Activated naive CD4-positive, alpha-beta T cell treated with anti-CD3 and anti-CD28 coated beads, Interleukin-2, amount 50 U/mL, for 72 hours (primary cell): Measurements from ENCODE around the gene TMEM45A. TPM values are rescaled to one million over a fixed set of nuclear protein-coding genes. Genes with fewer than 3 reads are reported as not detected.
"Not testable (repeated sequence)": the region's sequence is repeated elsewhere in the genome, so short reads cannot be mapped to it uniquely, and the experiment has no call there.

Experiments used
- ATAC-seq, 2 donors: fragments of 150-1000 bp; cut with Tn5 transposase; 2 replicates each; pipeline ENCODE4 v1.10.0; 2021; ENCODE audit warnings: mild to moderate bottlenecking in 2 of 2, moderate library complexity in 2 of 2
- DNase-seq, 2 donors: peaks; one replicate each; pipeline ENCODE4 v3.0.0; 2021 to 2022; ENCODE audit warnings: low spot score in 2 of 2
- H3K27ac Mint-ChIP-seq, 2 donors: one replicate each; pipeline ENCODE4 v1.8.0; 2022; ENCODE audit warnings: mild to moderate bottlenecking in 2 of 2, mixed read lengths in 2 of 2
- H3K36me3 Mint-ChIP-seq, 2 donors: one replicate each; pipeline ENCODE4 v1.8.0; 2022; ENCODE audit warnings: mixed read lengths in 2 of 2
- H3K9me3 Mint-ChIP-seq, 2 donors: one replicate each; pipeline ENCODE4 v1.8.0; 2022; ENCODE audit warnings: mixed read lengths in 2 of 2
- total RNA-seq, 2 donors: library from RNA; stranded (reverse); gene quantifications; one replicate each; pipeline ENCODE4 v1.2.3, GENCODE V29; 2022

TMEM45A gene
- total RNA-seq, 2 donors from 2014 or later, result 0.36 to 6.6 TPM

GRCh38 chr3:100578646-100579045 is 86.2 kb downstream of the TMEM45A start:
- no peak for ATAC-seq
- Mint-ChIP-seq H3K27ac (no peak overlapping the region), H3K9me3 (no peaks in the 10 kb centered on the region)

GRCh38 chr3:100580147-100580546 is 87.7 kb downstream of the TMEM45A start:
- Mint-ChIP-seq H3K27ac (no peak overlapping the region), H3K36me3 (no peaks in the 10 kb centered on the region), H3K9me3 (no peaks in the 10 kb centered on the region)
- no peak for ATAC-seq
- DNase-seq, result no peak

More at GRCh38 chr3:100578646-100579045, 86.2 kb downstream of the TMEM45A start:
- DNase-seq, result no peak
- no peaks in the 10 kb centered on the region for H3K36me3 Mint-ChIP-seq

- no peak overlapping the region for H3K27ac Mint-ChIP-seq
- DNase-seq (no peak), ATAC-seq (no peak)
- no peaks in the 10 kb centered on the region for H3K36me3 Mint-ChIP-seq
- H3K9me3 Mint-ChIP-seq, result no peaks in the 10 kb centered on the region
Observed at GRCh38 chr3:100581650-100582049, 89.2 kb downstream of the TMEM45A start.

- not testable (repeated sequence) for ATAC-seq, H3K27ac Mint-ChIP-seq, H3K36me3 Mint-ChIP-seq, DNase-seq, H3K9me3 Mint-ChIP-seq
Observed at GRCh38 chr3:100582157-100582556, 89.7 kb downstream of the TMEM45A start.

GRCh38 chr3:100584101-100584660 is 91.8 kb downstream of the TMEM45A start:
- Mint-ChIP-seq H3K27ac (no peak overlapping the region), H3K36me3 (no peaks in the 10 kb centered on the region), H3K9me3 (no peaks in the 10 kb centered on the region)
- DNase-seq (no peak), ATAC-seq (no peak)

- DNase-seq (no peak), ATAC-seq (no peak)
- Mint-ChIP-seq H3K9me3 (no peaks in the 10 kb centered on the region), H3K36me3 (no peaks in the 10 kb centered on the region), H3K27ac (no peak overlapping the region)
Observed at GRCh38 chr3:100586832-100587231, 94.4 kb downstream of the TMEM45A start.

GRCh38 chr3:100588251-100588650 is 95.8 kb downstream of the TMEM45A start:
- ATAC-seq, result no peak
- Mint-ChIP-seq H3K27ac (no peak overlapping the region), H3K36me3 (no peaks in the 10 kb centered on the region), H3K9me3 (no peaks in the 10 kb centered on the region)
- no peak for DNase-seq

- no peaks in the 10 kb centered on the region for H3K9me3 Mint-ChIP-seq
- H3K27ac Mint-ChIP-seq, result no peak overlapping the region
Observed at GRCh38 chr3:100590114-100590839, 97.9 kb downstream of the TMEM45A start.

GRCh38 chr3:100590840-100591147 is 98.4 kb downstream of the TMEM45A start:
- Mint-ChIP-seq H3K9me3 (no peaks in the 10 kb centered on the region), H3K27ac (no peak overlapping the region), H3K36me3 (no peaks in the 10 kb centered on the region)

More at GRCh38 chr3:100590114-100590839, 97.9 kb downstream of the TMEM45A start:
- DNase-seq (peak in 1 of 2 donors; percentile 61), ATAC-seq (peak; percentile 79 to 84)
- H3K36me3 Mint-ChIP-seq, result no peaks in the 10 kb centered on the region

GRCh38 chr3:100591411-100591810 is 99.0 kb downstream of the TMEM45A start:
- H3K9me3 Mint-ChIP-seq, result no peaks in the 10 kb centered on the region
- DNase-seq (no peak), ATAC-seq (no peak)
- H3K27ac Mint-ChIP-seq, result no peak overlapping the region
- no peaks in the 10 kb centered on the region for H3K36me3 Mint-ChIP-seq

More at GRCh38 chr3:100590840-100591147, 98.4 kb downstream of the TMEM45A start:
- DNase-seq (no peak), ATAC-seq (no peak)

- peaks cover 18 to 20% of the 10 kb centered on the region in 2 donors for H3K36me3 Mint-ChIP-seq
- no peak overlapping the region for H3K27ac Mint-ChIP-seq
- DNase-seq, result no peak
- ATAC-seq, result peak in 1 of 2 donors; percentile 54
- H3K9me3 Mint-ChIP-seq, result peaks cover 10 to 11% of the 10 kb centered on the region in 2 donors
Observed at GRCh38 chr3:100600181-100601042, 108.0 kb downstream of the TMEM45A start.

GRCh38 chr3:100602506-100603444 is 110.4 kb downstream of the TMEM45A start:
- peak overlapping the region in 1 of 2 donors; percentile 73 for H3K27ac Mint-ChIP-seq
- peaks cover 10 to 11% of the 10 kb centered on the region in 2 donors for H3K9me3 Mint-ChIP-seq
- H3K36me3 Mint-ChIP-seq, result peaks cover 18 to 20% of the 10 kb centered on the region in 2 donors
- DNase-seq, result no peak
- ATAC-seq, result peak; percentile 73 to 81

GRCh38 chr3:100603469-100603868 is 111.0 kb downstream of the TMEM45A start:
- peaks cover 10 to 11% of the 10 kb centered on the region in 2 donors for H3K9me3 Mint-ChIP-seq
- no peak for DNase-seq
- H3K36me3 Mint-ChIP-seq, result peaks cover 18 to 20% of the 10 kb centered on the region in 2 donors
- peak overlapping the region in 1 of 2 donors; percentile 73 for H3K27ac Mint-ChIP-seq
- ATAC-seq, result peak; percentile 42 to 47

- H3K36me3 Mint-ChIP-seq, result peaks cover under 1 to 2% of the 10 kb centered on the region in 2 donors
- ATAC-seq (no peak), DNase-seq (no peak)
- H3K9me3 Mint-ChIP-seq, result no peaks in the 10 kb centered on the region
- H3K27ac Mint-ChIP-seq, result no peak overlapping the region
Observed at GRCh38 chr3:100605358-100605757, 112.9 kb downstream of the TMEM45A start.

- DNase-seq (no peak), ATAC-seq (no peak)
- Mint-ChIP-seq H3K27ac (no peak overlapping the region), H3K36me3 (no peaks in the 10 kb centered on the region), H3K9me3 (no peaks in the 10 kb centered on the region)
Observed at GRCh38 chr3:100606894-100607512, 114.6 kb downstream of the TMEM45A start.

- no peaks in the 10 kb centered on the region for H3K9me3 Mint-ChIP-seq
- H3K27ac Mint-ChIP-seq, result no peak within 1 kb of the TSS
- DNase-seq (no peak), ATAC-seq (no peak)
- no peaks in the 10 kb centered on the region for H3K36me3 Mint-ChIP-seq
Observed at GRCh38 chr3:100609305-100609704, 116.9 kb downstream of the TMEM45A start, which contains the start of gene ADGRG7. TSS of gene ADGRG7 (plus strand) at chr3:100609601. CDS start at chr3:100609857, 256 bp downstream.
